ENCODE data around the gene PHC1. TPM values are rescaled to one million over a fixed set of nuclear protein-coding genes. Genes with fewer than 3 reads are reported as not detected.
"Not testable (repeated sequence)": the region's sequence is repeated elsewhere in the genome, so short reads cannot be mapped to it uniquely, and the experiment has no call there.

Gene PHC1
- 59.7 TPM for total RNA-seq (ENCODE audit: insufficient read depth, low replicate concordance)

- peak; percentile 91 for DNase-seq (ENCODE audit: low spot score)
Measured at GRCh38 chr12:8914033-8914715, at the start of gene PHC1. Gene PHC1, plus strand, starts transcription at chr12:8914509. Its CDS starts 3,169 bp downstream, at chr12:8917678.

DNA sequence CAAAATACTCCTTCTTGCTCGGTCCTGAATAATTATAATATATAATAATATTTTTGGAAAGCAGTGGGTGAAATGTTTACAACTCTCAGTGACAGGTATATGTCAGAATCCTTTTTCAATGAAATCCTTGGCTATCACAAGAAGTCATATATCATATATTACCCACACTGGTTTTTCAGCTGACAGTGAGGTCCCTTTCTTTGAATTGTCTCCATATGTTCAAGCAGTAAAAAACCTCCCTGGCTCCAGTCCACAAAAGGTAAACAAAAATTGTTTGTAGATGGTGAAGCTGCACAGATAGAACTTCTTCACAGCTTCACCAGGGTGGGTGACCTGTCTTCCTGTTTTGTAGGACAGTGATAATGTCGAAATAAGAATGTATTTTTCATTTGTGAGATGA is 47.9 kb upstream of the PHC1 start:
- no peak for DNase-seq (ENCODE audit: low spot score)

DNA sequence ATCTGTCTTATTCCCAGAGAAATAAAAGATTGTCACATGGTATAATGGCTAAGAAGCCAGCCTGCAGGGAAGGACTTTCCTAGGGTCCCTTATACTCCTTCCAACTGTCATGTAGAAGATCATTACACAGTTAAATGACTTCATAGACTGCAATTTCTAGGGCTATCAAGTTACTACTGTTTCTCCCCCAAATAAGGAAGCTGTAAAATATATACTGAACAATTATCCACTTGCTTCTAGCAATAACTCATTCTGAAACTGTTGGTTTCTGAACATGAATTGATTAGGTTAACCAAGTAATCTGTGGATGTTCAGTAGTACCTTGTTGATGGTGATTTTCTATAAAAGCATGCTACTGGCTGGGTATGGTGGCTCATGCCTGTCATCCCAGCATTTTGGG is 47.3 kb upstream of the PHC1 start:
- DNase-seq (ENCODE audit: low spot score): no peak

DNA sequence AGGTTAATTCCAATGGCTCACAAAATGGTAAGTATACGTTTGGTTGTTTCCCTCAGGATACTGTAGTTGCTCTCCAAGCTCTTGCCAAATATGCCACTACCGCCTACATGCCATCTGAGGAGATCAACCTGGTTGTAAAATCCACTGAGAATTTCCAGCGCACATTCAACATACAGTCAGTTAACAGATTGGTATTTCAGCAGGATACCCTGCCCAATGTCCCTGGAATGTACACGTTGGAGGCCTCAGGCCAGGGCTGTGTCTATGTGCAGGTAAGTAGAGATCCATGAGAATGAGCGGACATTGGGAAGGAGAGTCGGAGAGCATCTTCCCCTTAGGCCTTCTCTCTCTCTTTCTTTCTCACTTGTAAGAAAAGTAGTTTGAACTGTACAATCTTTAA is 46.5 kb upstream of the PHC1 start:
- no peak for DNase-seq (ENCODE audit: low spot score)

- DNase-seq (ENCODE audit: low spot score): no peak
Measured at GRCh38 chr12:8870586-8870985, 43.7 kb upstream of the PHC1 start.

DNA sequence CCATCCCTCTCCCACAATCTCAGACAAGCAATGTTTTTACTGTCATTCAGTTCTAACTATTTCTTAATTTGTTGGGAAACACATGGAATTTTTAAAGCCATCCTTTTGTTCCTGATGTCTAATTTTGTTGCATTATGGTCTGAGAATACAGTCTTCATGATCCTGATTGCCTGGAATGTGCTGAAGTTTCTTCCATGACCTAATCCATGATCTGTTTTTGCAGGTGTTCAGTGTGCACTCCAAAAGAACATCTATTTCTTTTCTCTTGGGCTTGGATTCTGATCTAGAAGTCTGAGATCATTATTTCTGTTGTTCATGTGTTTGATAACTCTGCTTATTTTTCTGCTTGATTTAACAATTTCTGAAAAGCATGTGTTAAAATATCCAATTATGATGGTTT is 43.2 kb upstream of the PHC1 start:
- no peak for DNase-seq (ENCODE audit: low spot score)

- no peak for DNase-seq (ENCODE audit: low spot score)
Measured at GRCh38 chr12:8876887-8877286, 37.4 kb upstream of the PHC1 start.

DNA sequence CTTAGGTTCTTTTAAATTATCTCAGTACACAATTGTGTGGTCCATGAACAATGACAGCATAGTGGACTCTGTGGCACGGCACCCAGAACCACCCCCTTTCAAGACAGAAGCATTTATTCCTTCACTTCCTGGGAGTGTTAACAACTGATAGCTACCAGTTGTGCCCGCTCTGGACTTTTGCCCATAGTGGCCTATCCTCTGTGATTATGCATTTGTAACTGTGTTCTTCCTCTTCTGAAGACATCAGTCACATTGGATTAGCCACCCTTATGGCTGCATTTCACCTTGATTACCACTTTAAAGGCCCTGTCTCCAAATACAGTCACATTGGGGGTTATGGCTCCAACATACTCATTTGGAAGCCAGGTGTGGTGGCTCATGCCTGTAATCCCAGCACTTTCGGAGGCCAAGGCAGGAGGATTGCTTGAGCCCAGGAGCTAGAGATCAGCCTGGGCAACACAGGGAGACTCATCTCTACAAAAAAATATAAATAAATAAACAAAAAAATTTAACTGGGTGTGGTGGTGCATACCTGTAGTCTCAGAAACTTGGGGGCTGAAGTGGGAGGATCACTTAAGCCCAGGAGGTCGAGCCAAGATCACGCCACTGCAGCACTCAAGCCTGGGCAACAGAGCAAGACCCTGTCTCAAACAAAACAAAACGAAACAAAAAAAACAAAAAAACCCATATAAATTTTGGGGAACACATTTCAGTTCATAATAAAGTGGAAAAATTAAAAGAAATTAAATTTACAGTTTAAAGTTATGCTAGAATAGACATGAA is 27.6 kb upstream of the PHC1 start:
- no peak for DNase-seq (ENCODE audit: low spot score)

DNA sequence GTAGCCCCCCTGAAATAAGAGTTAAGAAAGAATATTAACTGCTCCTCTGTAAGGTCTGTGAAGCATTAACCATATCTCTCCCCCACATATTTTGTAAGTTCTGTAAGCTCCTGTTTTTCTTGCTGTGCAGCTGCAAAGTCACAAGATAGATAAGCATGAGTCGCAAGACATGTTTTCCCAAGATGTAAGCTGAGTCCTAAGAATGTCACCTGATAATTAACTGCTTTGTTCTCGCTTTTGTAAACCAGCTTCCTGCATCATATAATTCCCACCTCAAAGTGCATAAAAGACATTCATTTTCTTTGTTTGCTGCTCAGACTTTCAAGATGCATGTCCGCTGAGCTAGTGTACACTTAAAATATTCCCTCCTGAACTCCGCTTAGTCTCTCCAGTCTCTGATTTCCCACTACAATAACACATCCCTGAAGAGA is 27.0 kb upstream of the PHC1 start:
- no peak for DNase-seq (ENCODE audit: low spot score)

DNA sequence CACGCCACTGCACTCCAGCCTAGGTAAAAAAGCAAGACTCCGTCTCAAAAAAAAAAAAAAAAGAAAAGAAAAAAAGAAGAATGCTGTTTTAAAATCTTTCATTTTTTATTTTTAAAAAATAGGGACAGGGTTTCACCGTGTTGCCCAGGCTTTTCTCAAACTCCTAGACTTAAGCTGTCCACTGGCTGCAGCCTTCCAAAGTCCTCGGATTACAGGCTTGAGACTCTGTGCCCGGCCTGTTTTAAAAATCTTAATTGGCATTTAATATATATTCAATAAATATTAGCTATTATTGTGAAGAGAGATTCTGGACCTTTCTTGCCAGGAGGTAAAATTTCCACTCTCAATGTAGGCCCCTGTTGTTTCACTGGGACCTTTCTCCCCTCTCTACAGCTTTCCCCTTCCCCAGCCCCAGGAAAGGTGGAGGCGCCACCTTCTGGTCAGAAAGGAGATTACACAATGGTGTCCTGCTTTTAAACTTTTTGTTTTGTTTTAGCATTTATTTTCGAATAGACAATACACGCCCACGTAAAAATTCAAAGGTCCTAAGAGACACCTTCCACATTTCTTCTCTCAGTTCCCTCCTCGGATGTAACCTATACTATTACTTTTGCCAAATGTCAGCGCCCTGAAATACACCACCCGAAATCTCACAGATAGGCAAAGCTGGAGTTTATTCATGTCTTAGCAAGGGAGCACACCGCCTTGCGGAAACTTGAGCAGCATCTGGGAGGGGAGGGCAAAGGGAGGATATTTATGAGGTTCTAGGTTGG is 23.8 kb upstream of the PHC1 start:
- DNase-seq (ENCODE audit: low spot score): peak; percentile 81

- DNase-seq (ENCODE audit: low spot score): no peak
Measured at GRCh38 chr12:8891976-8892375, 22.3 kb upstream of the PHC1 start.

DNA sequence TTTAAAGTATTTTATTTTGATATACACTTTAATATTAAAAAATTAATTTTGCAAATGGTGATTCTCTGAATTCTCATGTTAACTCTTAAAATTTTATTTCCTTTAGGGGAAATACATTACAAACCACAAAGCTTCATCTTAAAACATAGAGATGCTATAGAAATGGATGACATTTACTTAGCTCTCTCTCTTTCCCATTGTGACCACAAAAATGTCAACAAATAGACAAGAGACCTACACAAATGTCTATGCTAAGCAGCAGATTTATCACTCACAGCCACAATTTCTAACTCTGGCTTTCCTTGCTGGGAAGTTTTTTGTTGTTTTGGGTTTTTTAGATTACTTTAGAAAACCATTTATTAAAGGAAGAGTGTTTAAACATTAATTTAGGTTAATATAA is 19.9 kb upstream of the PHC1 start:
- DNase-seq (ENCODE audit: low spot score): no peak

DNA sequence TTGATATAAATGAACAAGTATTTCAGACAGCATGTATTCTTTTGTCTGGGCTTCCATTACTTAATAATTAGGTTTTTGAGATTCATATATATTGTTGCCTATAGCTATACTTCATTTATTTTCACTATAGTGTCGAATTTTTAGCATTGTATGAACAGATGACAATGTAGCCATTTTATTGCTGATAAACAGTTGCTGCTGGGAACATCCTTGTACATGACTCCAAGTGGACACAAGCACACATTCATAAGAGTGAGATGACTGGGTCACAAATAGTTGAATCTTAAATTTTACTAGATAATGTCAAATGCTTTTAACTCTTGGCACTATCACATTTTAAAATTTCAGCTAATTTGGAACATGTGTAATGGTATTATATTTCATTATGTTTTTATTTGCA is 19.3 kb upstream of the PHC1 start:
- DNase-seq (ENCODE audit: low spot score): no peak

- no peak for DNase-seq (ENCODE audit: low spot score)
Measured at GRCh38 chr12:8897081-8897480, 17.2 kb upstream of the PHC1 start.

DNA sequence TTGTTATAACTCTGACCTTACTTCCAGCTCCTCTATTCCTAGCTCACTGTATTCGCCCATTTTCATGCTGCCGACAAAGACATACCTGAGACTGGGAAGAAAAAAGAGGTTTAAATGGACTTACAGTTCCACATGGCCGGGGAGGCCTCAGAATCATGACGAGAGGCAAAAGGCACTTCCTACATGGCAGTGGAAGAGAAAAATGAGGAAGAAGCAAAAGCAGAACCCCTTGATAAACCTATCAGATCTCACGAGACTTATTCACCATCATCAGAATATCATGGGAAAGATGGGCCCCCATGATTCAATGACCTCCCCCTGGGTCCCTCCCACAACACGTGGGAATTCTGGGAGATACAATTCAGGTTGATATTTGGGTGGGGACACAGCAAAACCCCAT is 14.5 kb upstream of the PHC1 start:
- no peak for DNase-seq (ENCODE audit: low spot score)

- not testable (repeated sequence) for DNase-seq (ENCODE audit: low spot score)
Measured at GRCh38 chr12:8902703-8903102, 11.6 kb upstream of the PHC1 start.

DNA sequence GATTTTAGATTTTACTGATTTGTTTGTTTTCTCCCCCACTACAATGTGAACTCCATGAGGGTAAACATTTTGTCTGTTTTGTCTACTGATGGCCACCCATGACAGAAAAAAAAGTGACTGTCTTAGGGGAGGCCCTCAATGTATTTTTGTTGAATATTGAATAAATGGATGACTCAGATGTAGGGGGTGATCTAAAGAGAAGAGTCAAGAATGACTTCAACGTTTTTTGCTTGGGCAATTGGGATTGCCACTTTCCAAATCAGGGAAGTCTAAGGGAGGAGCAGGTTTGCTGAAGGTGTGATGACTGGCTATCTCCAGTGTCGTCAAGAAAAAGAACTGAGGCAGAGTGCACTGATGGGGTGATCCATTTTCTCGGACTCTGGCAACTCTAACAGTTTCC is 10.7 kb upstream of the PHC1 start:
- DNase-seq (ENCODE audit: low spot score): no peak

GRCh38 chr12:8904665-8905064 is 9.6 kb upstream of the PHC1 start:
- no peak for DNase-seq (ENCODE audit: low spot score)

- DNase-seq (ENCODE audit: low spot score): peak; percentile 41
Measured at GRCh38 chr12:8905546-8905945, 8.8 kb upstream of the PHC1 start.

- DNase-seq (ENCODE audit: low spot score): no peak
Measured at GRCh38 chr12:8906266-8907180, 7.8 kb upstream of the PHC1 start.

GRCh38 chr12:8907513-8907912 is 6.8 kb upstream of the PHC1 start:
- no peak for DNase-seq (ENCODE audit: low spot score)

All from umbilical cord (tissue), 2 donors.